HepG2 (cell line): Measurements from ENCODE around the gene FAM181A. TPM values are rescaled to one million over a fixed set of nuclear protein-coding genes. Genes with fewer than 3 reads are reported as not detected.

Source experiments
- CC2D1A ChIP-seq: sonication (generic); formaldehyde crosslinking; IDR thresholded peaks from 2 replicates; pipeline ENCODE4 v1.8.1; 2023; ENCODE audit warnings: mild to moderate bottlenecking, missing genetic modification reagents
- DR1 ChIP-seq: sonication (generic); formaldehyde crosslinking; IDR thresholded peaks from 2 replicates; pipeline ENCODE4 v1.8.0; 2021; ENCODE audit warnings: mild to moderate bottlenecking, missing genetic modification reagents, inconsistent platforms
- FOXK1 ChIP-seq: sonication (generic); formaldehyde crosslinking; IDR thresholded peaks from 2 replicates; pipeline ENCODE4 v1.4.0; 2020; ENCODE audit warnings: low read depth, missing genetic modification reagents, borderline replicate concordance
- GATAD2A ChIP-seq: IDR thresholded peaks from 2 replicates; pipeline ENCODE4 v1.6.1; 2016
- HNF4A ChIP-seq: sonication (generic); formaldehyde crosslinking; IDR thresholded peaks from 2 replicates; pipeline ENCODE4 v1.4.0; 2020; ENCODE audit warnings: missing genetic modification reagents
- HNRNPUL1 ChIP-seq: fragments of 200-400 bp; formaldehyde crosslinking; IDR thresholded peaks from 2 replicates; pipeline ENCODE4 v1.6.1; 2017; ENCODE audit warnings: low read depth, mild to moderate bottlenecking, low read length, moderate library complexity
- HOXD1 ChIP-seq: sonication (generic); formaldehyde crosslinking; IDR thresholded peaks from 2 replicates; pipeline ENCODE4 v1.5.0; 2020; ENCODE audit warnings: missing genetic modification reagents
- KLF6 ChIP-seq: IDR thresholded peaks from 2 replicates; pipeline ENCODE4 v1.8.0; 2016; ENCODE audit warnings: missing biosample characterization, missing genetic modification reagents
- MAFF ChIP-seq: IDR thresholded peaks from 2 replicates; pipeline ENCODE4 v1.6.1; 2011; ENCODE audit warnings: low read depth, low read length, improper control_type of control experiment
- MED8 ChIP-seq: sonication (generic); formaldehyde crosslinking; IDR thresholded peaks from 2 replicates; pipeline ENCODE4 v1.8.1; 2023; ENCODE audit warnings: mild to moderate bottlenecking, missing genetic modification reagents; ENCODE audit not compliant: insufficient replicate concordance
- SMAD1 ChIP-seq: sonication (generic); formaldehyde crosslinking; IDR thresholded peaks from 2 replicates; pipeline ENCODE4 v1.4.0; 2020; ENCODE audit warnings: missing genetic modification reagents, low read depth, mild to moderate bottlenecking, borderline replicate concordance
- SRSF9 ChIP-seq: fragments of 200-400 bp; formaldehyde crosslinking; IDR thresholded peaks from 2 replicates; pipeline ENCODE4 v1.6.1; 2018; ENCODE audit warnings: borderline replicate concordance, mild to moderate bottlenecking, low read depth, low read length; ENCODE audit not compliant: insufficient read depth, poor library complexity, severe bottlenecking
- UBTF ChIP-seq: sonication (generic); formaldehyde crosslinking; IDR thresholded peaks from 2 replicates; pipeline ENCODE4 v1.4.0; 2020; ENCODE audit warnings: mild to moderate bottlenecking, missing genetic modification reagents
- ZBTB43 ChIP-seq: sonication (generic); formaldehyde crosslinking; conservative IDR thresholded peaks from 2 replicates; pipeline ENCODE4 v1.4.0; 2020; ENCODE audit warnings: missing genetic modification reagents
- ZFP36 ChIP-seq: fragments of 150-350 bp; IDR thresholded peaks from 2 replicates; pipeline ENCODE4 v1.6.1; 2018; ENCODE audit warnings: borderline replicate concordance, low read length, low read depth; ENCODE audit not compliant: partially characterized antibody
- ZNF101 ChIP-seq: sonication (generic); formaldehyde crosslinking; IDR thresholded peaks from 2 replicates; pipeline ENCODE4 v1.4.0; 2020; ENCODE audit warnings: mild to moderate bottlenecking, low read depth, missing genetic modification reagents, borderline replicate concordance
- ZNF234 ChIP-seq: sonication (generic); formaldehyde crosslinking; conservative IDR thresholded peaks from 2 replicates; pipeline ENCODE4 v1.5.1; 2020; ENCODE audit warnings: mild to moderate bottlenecking, missing genetic modification reagents
- polyA plus RNA-seq, 8 experiments: library from polyadenylated mRNA; depleted of rRNA in 3 of 8; stranded (reverse) in 7 of 8; unstranded in 1 of 8; fragments of >200 nt; fragmentation: Illumina TruSeq in 4 of 8; extraction: Trizol in 4 of 8; gene quantifications; 2 replicates each; pipeline versions ENCODE4 v1.2.1 to v1.2.3, GENCODE V29; 2011 to 2016; ENCODE audit warnings: low read depth in 4 of 8, missing spikeins in 1 of 8, mixed read lengths in 1 of 8; ENCODE audit not compliant: insufficient read depth in 1 of 8
- total RNA-seq, 5 experiments: library from RNA; depleted of rRNA; stranded (reverse); fragments of >200 nt; fragmentation: Illumina TruSeq; extraction: Trizol; gene quantifications; 2 replicates each; pipeline ENCODE4 v1.2.3, GENCODE V29; 2016; ENCODE audit warnings: low read depth in 1 of 5
- TF ChIP-seq, protein P1 (sequence below): sonication (generic); formaldehyde crosslinking; conservative IDR thresholded peaks from 2 replicates; pipeline ENCODE4 v1.5.0; 2020; ENCODE audit warnings: missing genetic modification reagents
- TF ChIP-seq, protein P2 (sequence below): sonication (generic); formaldehyde crosslinking; IDR thresholded peaks from 2 replicates; pipeline ENCODE4 v1.4.0; 2020; ENCODE audit warnings: missing genetic modification reagents
- TF ChIP-seq, protein P3 (sequence below): sonication (generic); formaldehyde crosslinking; IDR thresholded peaks from 2 replicates; pipeline ENCODE4 v1.5.1; 2020; ENCODE audit warnings: mild to moderate bottlenecking, missing genetic modification reagents, moderate library complexity

FAM181A gene
- total and polyA plus RNA-seq, 2 of the 13 experiments (the other 11 are each of a cell fraction or from before 2014, with no cell fraction given), result 1.1 to 1.5 TPM

DNA sequence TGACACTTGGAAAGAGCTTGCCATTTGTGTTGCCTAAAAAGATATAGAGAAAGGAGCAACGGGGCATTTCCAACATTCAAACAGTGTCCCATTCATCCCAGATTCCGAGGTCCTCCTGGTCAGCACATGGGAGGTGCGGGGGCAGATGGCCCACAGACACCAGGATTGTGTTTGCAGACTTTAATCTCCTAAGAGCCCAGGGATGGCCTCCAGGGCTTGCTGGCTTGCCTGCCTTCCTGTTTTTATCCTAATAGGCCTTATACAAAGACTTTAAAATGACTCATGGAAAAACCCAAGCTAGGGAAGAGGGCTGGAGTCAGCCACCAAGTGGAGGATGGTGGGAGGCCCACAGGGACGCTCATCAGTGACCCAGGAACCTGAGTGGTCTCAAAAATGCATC, 21.5 kb upstream of the FAM181A start (continued):
- TF ChIP-seq SRSF9 (no peak), GATAD2A (peak; percentile 68), UBTF (CRISPR knock-in tag) (peak; percentile 54; the same call in 1 of the 2 replicates), HNF4A (CRISPR knock-in tag) (peak; percentile 73), KLF6 (CRISPR knock-in tag) (no peak), HNRNPUL1 (no peak), FOXK1 (CRISPR knock-in tag) (no peak), ZNF101 (CRISPR knock-in tag) (no peak), MAFF (no peak), SMAD1 (CRISPR knock-in tag) (no peak), HOXD1 (0 out of 2 replicates have a peak, but pooled peaks have one; percentile 36), ZFP36 (no peak), MED8 (peak; percentile 16), ZNF234 (CRISPR knock-in tag) (no peak), CC2D1A (CRISPR knock-in tag) (no peak), DR1 (CRISPR knock-in tag) (no peak), ZBTB43 (CRISPR knock-in tag) (peak; percentile 79)
- TF ChIP-seq, protein P1, sequence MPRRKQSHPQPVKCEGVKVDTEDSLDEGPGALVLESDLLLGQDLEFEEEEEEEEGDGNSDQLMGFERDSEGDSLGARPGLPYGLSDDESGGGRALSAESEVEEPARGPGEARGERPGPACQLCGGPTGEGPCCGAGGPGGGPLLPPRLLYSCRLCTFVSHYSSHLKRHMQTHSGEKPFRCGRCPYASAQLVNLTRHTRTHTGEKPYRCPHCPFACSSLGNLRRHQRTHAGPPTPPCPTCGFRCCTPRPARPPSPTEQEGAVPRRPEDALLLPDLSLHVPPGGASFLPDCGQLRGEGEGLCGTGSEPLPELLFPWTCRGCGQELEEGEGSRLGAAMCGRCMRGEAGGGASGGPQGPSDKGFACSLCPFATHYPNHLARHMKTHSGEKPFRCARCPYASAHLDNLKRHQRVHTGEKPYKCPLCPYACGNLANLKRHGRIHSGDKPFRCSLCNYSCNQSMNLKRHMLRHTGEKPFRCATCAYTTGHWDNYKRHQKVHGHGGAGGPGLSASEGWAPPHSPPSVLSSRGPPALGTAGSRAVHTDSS (CRISPR knock-in tag), result no peak
- TF ChIP-seq, protein P2, sequence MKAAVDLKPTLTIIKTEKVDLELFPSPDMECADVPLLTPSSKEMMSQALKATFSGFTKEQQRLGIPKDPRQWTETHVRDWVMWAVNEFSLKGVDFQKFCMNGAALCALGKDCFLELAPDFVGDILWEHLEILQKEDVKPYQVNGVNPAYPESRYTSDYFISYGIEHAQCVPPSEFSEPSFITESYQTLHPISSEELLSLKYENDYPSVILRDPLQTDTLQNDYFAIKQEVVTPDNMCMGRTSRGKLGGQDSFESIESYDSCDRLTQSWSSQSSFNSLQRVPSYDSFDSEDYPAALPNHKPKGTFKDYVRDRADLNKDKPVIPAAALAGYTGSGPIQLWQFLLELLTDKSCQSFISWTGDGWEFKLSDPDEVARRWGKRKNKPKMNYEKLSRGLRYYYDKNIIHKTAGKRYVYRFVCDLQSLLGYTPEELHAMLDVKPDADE, result no peak
- TF ChIP-seq, protein P3, sequence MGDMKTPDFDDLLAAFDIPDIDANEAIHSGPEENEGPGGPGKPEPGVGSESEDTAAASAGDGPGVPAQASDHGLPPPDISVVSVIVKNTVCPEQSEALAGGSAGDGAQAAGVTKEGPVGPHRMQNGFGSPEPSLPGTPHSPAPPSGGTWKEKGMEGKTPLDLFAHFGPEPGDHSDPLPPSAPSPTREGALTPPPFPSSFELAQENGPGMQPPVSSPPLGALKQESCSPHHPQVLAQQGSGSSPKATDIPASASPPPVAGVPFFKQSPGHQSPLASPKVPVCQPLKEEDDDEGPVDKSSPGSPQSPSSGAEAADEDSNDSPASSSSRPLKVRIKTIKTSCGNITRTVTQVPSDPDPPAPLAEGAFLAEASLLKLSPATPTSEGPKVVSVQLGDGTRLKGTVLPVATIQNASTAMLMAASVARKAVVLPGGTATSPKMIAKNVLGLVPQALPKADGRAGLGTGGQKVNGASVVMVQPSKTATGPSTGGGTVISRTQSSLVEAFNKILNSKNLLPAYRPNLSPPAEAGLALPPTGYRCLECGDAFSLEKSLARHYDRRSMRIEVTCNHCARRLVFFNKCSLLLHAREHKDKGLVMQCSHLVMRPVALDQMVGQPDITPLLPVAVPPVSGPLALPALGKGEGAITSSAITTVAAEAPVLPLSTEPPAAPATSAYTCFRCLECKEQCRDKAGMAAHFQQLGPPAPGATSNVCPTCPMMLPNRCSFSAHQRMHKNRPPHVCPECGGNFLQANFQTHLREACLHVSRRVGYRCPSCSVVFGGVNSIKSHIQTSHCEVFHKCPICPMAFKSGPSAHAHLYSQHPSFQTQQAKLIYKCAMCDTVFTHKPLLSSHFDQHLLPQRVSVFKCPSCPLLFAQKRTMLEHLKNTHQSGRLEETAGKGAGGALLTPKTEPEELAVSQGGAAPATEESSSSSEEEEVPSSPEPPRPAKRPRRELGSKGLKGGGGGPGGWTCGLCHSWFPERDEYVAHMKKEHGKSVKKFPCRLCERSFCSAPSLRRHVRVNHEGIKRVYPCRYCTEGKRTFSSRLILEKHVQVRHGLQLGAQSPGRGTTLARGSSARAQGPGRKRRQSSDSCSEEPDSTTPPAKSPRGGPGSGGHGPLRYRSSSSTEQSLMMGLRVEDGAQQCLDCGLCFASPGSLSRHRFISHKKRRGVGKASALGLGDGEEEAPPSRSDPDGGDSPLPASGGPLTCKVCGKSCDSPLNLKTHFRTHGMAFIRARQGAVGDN (CRISPR knock-in tag), result peak; percentile 29; the same call in 1 of the 2 replicates
